HG03103 (cell line): ENCODE measurements around the gene FBLN1.
"Not testable (repeated sequence)": the region's sequence is repeated elsewhere in the genome, so short reads cannot be mapped to it uniquely, and the experiment has no call there.

Experiments
- ATAC-seq: cut with Tn5 transposase; IDR thresholded peaks from one replicate; pipeline ENCODE4 v1.9.1; 2021; ENCODE audit warnings: low read depth; ENCODE audit not compliant: unreplicated experiment

FBLN1 gene

DNA sequence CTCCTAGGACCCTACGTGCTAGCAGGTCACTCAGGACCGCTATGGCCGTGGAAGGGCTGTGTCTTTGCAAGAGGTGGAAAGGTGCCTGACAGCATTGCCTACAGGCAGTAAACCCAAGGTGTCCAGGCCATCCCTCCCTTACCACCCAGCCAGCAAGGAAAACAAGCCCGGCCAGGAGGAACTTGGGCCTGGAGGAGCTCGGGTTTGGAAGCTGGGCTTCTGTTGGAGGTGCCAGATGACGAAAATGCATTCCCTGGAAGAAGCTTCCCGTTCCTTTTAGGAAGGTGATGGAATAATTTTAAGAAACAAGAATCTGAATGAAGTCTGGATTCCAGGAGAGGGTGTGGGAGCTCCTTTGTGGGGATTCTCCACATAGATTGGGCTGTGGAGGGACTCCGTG lies 23.6 kb downstream of the FBLN1 start:
- ATAC-seq = no peak

DNA sequence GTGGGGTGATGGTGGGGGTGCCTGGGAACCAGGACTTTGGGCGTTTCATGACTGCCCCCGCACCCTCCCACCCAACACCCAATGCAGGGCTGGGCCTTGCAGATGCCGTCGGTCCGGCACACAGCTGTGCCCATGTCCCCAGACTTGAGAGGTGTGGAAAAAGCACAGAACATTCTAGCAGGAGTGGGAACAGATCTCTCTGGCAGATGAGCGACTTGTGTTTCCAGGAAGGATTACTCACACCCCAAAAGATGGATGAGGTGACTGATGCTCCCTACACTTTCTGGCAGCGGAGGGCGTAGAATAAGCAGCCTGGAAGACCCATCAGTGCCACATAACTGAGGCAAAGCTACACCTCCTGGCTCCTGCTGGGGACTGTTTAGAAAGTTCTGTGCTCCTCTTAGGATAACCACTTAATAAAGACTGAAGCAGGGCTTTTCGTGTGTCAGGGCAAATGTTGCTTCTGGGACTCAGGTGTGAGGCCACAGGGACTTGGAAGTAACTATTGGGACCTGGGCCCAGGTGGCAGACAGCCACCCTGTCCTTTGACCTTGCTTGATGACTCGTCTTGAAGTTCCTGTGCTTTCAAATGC lies 24.2 kb downstream of the FBLN1 start:
- ATAC-seq = no peak

DNA sequence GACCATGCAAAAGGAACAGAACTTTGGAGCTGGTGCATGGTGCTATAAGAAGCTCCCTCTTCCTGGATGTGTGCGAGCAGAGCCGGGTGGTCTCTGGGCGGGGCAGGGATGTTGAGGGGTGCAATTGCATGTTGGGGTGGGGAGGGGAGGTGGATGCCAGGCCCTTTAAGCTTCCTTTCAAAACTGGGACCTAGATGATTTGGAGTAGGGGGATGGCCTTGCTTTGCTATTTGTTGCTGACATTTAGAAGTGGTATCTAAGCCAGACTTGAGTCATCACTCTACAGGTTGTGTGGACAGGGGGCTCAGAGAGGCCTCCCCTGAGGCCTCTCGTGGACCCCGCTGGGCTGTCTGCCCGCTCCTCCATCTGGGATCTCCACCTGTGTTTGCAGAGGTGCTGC lies 24.8 kb downstream of the FBLN1 start:
- no peak for ATAC-seq

DNA sequence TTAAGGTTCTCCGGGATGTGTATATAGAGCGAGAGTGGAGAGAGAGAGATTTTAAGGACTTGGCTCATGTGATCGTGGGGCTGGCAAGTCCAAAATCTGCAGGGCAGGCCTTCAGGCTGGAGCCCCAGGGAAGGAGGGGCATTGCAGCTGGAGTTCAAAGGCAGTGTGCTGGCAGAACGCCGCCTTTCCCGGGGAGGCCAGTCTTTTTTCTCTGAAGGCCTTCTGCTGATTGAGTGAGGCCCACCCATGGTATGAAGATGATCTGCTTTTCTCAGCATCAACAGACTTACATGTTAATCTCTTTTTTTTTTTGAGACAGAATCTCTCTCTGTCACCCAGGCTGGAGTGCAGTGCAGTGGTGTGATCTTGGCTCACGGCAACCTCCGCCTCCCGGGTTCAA lies 25.4 kb downstream of the FBLN1 start:
- no peak for ATAC-seq

DNA sequence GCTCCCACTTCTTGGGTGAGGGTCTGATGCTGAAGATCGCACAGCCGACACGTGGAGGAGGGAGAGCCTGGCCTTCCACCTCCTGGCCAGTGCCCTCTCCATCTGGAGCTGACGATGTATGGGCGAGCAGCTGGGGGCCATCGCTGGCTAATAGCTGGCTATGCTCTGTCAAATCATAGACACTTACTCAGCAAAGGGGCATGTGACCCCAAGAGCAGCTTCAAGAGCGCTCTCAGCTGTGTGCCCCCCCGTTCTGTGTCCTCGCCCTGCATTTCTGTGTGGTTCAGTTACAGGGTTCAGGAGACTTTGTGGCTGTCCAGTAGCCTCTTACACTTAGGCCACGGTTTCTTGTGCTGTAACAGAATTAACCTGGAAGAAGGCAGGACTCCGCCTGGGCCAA lies 26.4 kb downstream of the FBLN1 start:
- no peak for ATAC-seq

DNA sequence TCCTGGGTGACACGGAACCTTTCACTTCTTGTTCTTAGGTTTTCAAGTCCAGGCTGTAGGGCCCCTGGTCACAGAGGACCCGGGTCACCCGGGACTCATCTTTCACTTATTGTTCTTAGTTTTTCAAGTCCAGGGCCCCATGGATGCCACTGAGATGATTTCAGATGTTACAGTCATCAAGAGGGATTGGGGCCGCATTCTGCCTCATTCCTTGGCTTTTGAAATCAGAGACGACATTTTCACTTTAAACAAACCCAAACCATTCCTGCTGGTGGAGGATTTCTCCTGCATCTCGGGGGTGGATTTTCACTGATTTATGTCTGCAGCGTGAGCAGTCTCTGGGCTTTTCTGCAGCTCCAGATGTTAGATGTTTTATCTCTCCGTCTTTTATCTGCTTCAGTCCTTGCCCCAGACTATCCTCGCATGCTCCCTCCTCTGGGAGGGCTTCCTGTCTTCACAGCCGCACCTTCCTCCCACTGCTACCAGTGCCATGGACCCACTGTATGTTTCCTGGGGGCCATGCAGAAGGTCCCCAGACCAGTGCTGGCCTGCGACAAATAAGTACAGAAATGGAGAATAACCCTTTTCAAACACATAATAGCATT lies 27.4 kb downstream of the FBLN1 start:
- ATAC-seq = no peak

DNA sequence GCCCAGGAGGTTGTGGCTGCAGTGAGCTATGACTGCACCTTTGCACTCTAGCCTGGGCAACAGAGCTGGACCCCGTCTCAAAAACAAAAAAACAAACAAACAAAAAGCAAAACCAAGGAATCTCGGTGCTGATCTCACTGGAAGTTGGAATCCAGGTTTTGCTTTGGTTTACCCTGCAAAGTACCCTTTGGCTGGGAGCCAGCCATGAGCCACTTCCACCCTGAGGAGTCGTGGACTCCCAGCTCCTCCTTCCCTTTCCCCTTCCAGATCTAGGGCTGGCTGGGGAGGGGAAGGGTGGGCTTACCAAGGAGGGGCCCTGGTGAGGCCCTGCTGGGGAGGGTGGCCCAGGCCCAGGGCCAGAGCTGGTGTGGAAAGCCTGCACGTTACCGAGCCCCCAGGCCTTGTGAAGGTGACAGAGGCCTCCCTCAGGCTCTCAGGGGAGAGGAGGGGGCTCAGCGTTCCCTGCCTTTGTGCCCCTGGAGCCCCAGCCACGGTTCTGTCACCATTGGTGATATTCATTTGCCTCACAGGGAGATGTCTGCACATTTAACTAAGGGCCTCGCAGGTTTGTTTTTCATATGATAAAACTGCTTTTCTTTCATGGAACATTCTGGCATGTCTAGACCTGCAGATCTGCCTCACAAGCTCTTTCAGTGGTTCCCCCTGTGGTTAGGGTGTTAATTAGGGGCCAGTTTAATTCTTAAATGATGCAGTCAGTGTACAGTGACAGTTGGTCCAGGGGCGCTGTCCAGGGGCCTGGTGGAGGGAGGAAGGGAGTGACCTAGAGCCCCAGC lies 29.0 kb downstream of the FBLN1 start:
- ATAC-seq = no peak

DNA sequence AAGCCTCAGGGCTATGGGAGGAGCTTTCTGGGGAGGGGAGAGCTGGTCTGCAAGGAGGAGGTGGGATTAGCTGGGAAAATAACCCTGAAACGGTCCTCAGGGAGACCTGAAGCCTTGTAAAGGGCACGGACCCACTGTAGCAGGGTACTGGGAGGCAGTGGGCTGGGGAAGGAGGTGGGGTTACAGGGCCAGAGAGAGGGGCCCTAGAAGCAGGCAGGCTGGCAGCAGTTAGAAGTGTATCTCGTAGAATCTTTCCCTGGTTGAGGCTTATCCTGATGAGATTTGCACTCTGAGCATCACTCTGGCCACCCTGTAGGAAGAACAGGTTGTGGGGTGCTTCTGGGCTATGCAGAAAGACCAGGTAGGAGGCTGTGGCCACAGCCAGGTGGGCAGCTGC lies 29.6 kb downstream of the FBLN1 start:
- ATAC-seq = no peak

DNA sequence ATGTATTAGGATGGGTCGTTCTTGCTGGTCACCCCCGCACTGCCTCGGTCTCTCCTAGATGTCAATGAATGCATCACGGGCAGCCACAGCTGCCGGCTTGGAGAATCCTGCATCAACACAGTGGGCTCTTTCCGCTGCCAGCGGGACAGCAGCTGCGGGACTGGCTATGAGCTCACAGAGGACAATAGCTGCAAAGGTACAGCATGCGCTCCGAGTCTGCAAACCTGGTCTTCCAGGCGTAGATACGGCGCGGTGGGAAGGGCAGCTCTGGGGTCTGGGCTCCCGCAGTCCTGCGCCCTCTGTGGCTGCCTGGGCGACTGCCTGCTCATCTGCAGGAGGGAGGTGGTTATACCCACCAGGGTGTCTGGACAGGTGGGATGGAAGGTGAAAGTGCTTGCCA lies 31.0 kb downstream of the FBLN1 start:
- ATAC-seq = no peak

DNA sequence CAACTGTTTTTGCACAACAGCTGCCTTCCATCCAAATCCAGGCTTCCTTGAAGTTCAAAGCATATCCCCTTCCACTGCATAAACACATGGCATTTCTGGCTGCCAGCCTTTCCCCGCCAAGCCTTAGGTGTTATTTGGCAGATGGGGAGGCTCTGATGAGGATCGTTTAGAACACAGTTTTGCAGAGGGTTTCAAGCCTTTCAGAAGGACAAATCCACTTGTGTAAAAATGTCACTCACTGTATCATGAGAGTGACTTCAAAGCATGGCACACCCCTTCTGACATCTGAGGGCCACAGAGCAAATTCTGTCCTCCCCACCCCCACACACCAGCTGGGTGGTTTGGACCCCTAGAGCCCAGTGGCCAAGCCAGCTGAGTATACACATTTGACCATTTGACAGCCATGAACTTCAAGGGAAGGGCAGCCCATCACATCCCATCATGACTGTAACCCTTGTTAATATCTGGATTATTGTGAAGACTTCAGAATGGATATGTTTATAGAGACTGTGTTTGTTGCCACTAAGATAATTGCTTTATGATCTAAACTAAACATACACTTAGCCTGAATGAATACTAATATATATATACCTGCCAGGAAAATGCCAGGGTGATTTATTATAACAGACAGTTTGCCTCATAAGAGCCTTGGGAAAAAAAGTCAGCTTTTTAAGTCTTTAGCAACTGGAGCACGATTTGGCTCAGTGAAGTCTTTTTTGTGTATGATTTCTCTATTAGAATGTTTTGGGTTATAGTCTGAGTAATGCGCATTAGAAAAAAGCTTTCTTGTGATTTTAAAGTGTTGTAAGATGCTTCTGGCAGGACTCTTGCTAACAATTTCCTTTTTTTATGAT lies 31.9 kb downstream of the FBLN1 start:
- ATAC-seq = no peak

DNA sequence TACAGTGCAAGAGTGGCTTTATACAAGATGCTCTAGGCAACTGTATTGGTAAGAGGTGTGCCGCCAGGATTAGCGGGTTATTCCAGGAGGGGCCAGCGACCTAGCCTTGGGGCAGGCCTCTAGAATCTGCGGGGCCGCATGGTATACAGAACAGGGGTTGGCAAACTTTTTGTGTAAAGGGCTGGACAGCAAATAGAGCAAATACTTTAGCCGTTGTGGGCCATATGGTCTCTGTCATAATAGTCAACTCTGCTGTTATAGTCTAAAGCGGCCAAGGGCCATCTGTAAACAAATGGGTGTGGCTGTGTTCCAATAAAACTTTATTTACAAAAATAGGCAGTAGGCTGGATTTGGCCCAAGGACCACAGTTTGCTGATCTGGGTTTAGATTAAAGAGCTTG lies 32.6 kb downstream of the FBLN1 start:
- no peak for ATAC-seq

DNA sequence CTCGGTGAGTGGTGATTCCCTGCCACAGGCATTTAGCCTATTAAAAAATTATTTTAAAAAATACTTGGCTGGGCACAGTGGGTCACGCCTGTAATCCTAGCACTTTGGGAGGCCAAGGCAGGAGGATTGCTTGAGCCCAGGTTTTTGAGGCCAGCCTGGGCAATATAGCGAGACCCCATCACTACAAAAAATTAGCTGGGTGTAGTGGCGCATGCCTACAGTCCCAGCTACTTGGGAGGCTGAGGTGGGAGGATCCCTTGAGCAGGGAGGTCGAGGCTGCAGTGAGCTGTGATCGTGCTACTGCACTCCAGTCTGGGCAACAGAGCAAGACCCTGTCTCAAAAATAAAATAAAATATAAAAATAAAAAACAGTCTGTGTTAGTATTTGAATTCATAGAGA lies 33.2 kb downstream of the FBLN1 start:
- ATAC-seq = not testable (repeated sequence)

DNA sequence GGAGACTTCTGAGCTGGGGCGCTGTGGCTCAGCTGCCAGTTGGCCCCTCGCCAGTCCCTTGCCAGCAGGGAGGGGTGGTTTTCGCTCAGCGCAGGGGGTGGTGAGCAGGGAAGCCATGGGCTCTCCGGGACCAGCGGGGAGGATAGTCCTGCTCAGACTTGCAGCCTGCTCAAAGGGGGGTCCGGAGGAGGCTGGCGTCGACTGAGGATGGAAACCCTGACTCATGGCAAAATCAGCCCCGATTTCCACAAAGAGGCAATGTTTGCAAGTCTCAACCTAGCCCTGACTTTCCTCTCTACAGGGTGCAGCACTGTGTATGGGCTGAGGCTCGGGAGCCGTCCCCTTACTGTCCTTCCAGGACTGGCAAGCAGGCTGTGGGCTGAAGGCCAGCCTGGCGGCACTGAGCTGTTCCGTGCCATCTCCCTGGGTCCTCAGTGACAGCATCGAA lies 35.1 kb downstream of the FBLN1 start:
- no peak for ATAC-seq

DNA sequence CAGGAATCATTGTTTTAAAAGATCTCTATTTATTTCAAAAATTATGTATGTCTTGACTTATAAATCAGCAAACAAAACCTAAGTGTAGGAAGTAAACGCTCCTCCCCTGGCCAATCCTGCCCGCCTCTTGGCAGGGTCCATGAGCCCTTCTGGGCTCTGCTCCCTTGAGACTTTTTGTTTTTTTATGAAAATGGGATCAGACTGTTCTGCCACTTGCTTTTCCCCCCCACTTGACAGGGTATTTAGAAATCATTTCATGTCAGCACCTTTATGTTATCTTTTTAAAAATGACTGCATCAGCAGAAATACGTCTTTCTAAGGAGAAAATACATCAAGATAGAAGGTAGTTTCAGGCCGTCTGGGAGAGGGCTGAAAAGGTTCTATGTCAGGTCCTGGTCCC lies 35.6 kb downstream of the FBLN1 start:
- ATAC-seq = no peak

DNA sequence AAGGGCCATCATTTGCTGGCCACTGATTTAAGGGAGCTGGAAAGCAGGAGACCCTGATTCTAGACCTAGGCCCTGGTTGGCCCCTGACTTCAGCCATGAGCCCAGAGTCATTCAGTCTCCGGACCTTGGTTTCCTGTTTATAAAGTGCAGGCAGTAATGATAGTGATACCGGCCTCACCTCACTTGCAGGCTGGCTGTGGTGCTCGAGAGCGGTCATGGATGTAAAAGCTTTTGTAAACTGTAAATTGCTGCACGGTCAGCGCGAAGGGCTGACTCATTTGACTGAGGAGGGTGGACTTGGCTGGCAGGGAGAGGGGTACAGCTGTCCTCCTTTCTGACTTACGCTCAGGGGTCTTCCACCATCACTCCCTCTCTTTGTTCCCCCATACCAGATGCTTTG lies 37.4 kb downstream of the FBLN1 start:
- ATAC-seq = no peak

DNA sequence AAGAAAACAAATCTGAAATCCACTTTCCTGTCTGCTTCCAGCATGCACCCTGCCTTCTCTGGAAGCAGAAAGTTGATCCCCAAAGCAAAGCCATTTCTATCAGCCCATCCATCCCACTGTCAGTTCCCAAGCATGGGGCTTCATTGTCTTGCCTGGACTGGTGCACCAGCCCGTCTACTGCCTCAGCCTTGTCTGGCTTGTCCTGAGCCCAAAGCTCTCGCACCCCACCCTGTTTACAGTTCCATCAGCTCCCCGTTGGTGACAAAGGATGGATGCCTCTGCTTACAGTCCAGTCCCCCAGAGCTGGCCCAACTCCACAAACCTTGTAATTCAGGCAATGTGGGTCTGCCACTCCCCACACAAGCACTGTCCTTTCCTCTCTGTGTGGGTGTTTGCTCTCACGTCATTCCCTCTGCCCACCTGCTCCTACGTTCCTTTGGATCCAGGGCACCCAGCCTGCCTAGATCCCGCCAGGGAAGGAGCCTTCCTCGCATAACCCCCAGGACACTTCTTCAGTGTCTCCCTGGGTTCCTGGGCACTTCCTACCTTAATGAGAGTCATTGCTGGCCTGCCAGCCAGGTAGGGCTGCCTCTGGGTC lies 38.8 kb downstream of the FBLN1 start:
- no peak for ATAC-seq

DNA sequence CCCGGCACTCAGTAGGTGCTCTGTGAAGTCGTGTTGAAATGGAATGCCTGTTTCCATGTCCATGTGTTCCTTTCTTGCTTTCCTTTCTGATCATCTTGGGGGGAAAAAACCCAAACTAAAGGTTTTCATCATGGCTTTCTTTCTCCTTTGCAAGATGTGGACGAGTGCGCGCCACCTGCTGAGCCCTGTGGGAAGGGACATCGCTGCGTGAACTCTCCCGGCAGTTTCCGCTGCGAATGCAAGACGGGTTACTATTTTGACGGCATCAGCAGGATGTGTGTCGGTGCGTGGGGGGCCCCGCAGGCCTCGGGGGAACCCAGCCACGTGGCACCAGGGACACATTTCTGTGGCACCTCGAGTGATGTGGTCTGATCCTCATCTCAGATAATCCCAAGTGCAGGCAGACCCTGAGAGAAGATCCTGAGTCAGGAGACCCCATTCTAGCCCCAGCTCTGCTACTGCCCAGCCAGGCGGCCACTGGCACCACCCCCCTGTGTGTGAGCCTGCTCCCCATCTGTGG lies 39.4 kb downstream of the FBLN1 start:
- no peak for ATAC-seq

DNA sequence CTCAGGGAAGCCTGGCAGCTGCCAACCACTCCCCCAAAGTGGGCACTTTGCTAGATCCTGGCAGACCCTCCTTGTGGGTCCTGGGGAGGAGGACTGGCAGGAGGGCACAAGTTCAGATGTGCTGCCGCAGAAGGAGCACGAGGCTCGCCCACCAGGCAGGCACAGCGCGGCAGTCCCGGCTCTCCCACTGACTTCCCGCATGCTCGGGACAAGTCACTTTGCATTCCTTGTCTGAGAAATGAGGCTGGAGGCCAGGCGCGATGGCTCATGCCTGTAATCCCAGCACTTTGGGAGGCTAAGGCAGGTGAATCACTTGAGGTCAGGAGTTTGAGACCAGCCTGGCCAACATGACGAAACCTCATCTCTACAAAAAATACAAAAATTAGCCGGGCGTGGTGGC lies 40.1 kb downstream of the FBLN1 start:
- not testable (repeated sequence) for ATAC-seq

DNA sequence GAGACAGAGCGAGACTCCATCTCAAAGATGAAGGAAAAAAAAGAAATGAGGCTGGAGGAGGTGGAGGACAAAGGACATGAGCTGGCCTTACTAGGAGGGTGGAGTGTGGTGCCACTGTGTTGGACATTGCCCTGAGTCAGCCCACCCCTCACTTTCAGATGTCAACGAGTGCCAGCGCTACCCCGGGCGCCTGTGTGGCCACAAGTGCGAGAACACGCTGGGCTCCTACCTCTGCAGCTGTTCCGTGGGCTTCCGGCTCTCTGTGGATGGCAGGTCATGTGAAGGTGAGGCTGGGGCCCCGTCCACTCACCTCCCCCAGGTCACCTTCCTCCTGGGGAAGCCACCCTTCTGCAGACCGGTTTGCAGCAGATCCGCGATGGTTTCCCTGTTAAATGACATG lies 40.6 kb downstream of the FBLN1 start:
- no peak for ATAC-seq

DNA sequence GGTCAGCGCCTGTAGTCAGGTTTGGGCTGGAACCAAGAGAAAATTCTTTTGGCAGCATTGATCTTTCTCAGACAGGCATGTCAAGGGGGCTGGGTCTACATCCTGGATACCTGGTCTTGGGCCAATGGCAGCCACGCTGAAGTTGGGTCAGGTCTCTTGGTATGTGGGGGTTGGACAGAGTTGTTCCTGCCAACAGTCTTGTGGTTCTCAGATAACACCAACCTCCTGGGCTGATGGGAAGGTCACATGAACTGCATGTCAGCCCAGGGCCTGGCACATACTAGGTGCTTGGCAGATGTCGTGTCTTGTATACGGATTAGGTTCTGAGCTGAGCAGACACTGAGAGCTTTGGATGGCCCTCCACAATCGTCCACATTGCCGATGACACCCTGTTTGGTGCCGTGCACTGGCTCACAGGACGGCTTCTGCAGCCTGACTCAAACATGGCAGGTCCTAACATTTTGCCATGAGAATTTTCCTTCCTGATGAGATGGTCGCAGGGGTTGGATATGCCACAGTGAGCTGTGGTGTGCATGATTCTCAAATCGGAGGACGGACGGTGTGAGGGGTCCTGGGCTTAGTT lies 42.0 kb downstream of the FBLN1 start:
- ATAC-seq = no peak
